Measurements from ENCODE around the gene KIF16B.

The KIF16B gene

DNA sequence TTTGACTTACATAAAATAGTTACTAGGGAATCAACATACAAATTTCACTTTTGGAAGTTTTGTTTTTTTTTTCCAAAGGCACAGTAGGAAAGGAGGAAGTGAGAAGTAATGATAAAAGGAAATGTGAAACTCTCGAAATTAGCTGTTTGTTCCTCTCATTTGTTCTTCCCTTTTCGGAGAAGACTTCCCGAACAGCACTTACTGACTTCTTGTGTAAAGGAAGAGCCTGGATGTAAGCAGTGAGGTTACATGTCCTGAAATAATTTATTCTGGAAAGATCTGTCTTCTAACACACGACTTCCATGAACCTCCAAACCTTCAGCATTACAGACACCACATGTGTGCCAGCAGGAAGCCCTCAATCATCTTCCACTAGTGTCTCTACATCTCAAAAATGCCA lies 59.1 kb downstream of the KIF16B start:
- TF ChIP-seq SPI1 (IDR thresholded peaks at IDR 0.05; ENCODE audit: borderline replicate concordance, low read depth): peak; percentile 41; the same call in 1 of the 2 replicates
- TF ChIP-seq, protein P1, sequence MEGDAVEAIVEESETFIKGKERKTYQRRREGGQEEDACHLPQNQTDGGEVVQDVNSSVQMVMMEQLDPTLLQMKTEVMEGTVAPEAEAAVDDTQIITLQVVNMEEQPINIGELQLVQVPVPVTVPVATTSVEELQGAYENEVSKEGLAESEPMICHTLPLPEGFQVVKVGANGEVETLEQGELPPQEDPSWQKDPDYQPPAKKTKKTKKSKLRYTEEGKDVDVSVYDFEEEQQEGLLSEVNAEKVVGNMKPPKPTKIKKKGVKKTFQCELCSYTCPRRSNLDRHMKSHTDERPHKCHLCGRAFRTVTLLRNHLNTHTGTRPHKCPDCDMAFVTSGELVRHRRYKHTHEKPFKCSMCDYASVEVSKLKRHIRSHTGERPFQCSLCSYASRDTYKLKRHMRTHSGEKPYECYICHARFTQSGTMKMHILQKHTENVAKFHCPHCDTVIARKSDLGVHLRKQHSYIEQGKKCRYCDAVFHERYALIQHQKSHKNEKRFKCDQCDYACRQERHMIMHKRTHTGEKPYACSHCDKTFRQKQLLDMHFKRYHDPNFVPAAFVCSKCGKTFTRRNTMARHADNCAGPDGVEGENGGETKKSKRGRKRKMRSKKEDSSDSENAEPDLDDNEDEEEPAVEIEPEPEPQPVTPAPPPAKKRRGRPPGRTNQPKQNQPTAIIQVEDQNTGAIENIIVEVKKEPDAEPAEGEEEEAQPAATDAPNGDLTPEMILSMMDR (IDR thresholded peaks at IDR 0.05; ENCODE audit: insufficient read depth, low read length): no peak
- TF ChIP-seq GABPA (IDR thresholded peaks at IDR 0.05; ENCODE audit: low read depth): no peak
- TF ChIP-seq, protein P2, sequence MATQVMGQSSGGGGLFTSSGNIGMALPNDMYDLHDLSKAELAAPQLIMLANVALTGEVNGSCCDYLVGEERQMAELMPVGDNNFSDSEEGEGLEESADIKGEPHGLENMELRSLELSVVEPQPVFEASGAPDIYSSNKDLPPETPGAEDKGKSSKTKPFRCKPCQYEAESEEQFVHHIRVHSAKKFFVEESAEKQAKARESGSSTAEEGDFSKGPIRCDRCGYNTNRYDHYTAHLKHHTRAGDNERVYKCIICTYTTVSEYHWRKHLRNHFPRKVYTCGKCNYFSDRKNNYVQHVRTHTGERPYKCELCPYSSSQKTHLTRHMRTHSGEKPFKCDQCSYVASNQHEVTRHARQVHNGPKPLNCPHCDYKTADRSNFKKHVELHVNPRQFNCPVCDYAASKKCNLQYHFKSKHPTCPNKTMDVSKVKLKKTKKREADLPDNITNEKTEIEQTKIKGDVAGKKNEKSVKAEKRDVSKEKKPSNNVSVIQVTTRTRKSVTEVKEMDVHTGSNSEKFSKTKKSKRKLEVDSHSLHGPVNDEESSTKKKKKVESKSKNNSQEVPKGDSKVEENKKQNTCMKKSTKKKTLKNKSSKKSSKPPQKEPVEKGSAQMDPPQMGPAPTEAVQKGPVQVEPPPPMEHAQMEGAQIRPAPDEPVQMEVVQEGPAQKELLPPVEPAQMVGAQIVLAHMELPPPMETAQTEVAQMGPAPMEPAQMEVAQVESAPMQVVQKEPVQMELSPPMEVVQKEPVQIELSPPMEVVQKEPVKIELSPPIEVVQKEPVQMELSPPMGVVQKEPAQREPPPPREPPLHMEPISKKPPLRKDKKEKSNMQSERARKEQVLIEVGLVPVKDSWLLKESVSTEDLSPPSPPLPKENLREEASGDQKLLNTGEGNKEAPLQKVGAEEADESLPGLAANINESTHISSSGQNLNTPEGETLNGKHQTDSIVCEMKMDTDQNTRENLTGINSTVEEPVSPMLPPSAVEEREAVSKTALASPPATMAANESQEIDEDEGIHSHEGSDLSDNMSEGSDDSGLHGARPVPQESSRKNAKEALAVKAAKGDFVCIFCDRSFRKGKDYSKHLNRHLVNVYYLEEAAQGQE (IDR thresholded peaks at IDR 0.05; ENCODE audit: insufficient replicate concordance, low read depth): no peak
- no peak for TF ChIP-seq POLR2AphosphoS5 (IDR thresholded peaks at IDR 0.05; ENCODE audit: low read depth)
- no peak for DNase-seq (ENCODE audit: low read depth in 1 of 2, low spot score in 1 of 2)
- Histone ChIP-seq H3K4me3 (replicated peaks; ENCODE audit: insufficient read depth, low read length) (no peak overlapping the region), H3K27me3 (ENCODE audit: insufficient read depth, poor library complexity, severe bottlenecking) (no peaks in the 10 kb centered on the region), H3K27ac (replicated peaks) (no peak overlapping the region)

DNA sequence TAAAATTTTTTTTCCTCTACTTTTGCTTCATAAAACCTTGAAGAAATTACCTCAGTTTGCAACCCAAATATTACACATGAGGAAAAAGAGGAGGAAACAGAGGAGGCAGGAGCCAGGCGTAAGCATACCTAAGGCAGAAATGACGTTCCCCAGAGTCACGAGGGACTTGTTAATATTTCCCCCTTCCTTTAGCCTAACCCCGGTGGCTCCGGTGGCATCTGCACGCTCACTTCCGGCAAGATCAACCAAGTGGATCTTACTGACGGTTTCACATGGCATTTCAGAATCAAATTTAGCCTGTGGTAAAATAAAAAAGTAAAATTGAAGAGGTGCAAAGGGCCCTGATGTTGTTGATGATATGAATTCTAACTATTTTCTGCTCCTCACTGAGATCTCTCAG lies 67.4 kb downstream of the KIF16B start:
- H3K27ac ChIP-seq (replicated peaks): no peak overlapping the region
- no peak overlapping the region for H3K4me3 ChIP-seq (replicated peaks; ENCODE audit: insufficient read depth, low read length)
- no peak for TF ChIP-seq SPI1 (IDR thresholded peaks at IDR 0.05; ENCODE audit: borderline replicate concordance, low read depth)
- no peak for TF ChIP-seq GABPA (IDR thresholded peaks at IDR 0.05; ENCODE audit: low read depth)
- TF ChIP-seq, protein P2 (IDR thresholded peaks at IDR 0.05; ENCODE audit: insufficient replicate concordance, low read depth): no peak
- TF ChIP-seq POLR2AphosphoS5 (IDR thresholded peaks at IDR 0.05; ENCODE audit: low read depth): no peak
- TF ChIP-seq, protein P1 (IDR thresholded peaks at IDR 0.05; ENCODE audit: insufficient read depth, low read length): no peak
- no peaks in the 10 kb centered on the region for H3K27me3 ChIP-seq (ENCODE audit: insufficient read depth, poor library complexity, severe bottlenecking)
- no peak for DNase-seq (ENCODE audit: low read depth in 1 of 2, low spot score in 1 of 2)

DNA sequence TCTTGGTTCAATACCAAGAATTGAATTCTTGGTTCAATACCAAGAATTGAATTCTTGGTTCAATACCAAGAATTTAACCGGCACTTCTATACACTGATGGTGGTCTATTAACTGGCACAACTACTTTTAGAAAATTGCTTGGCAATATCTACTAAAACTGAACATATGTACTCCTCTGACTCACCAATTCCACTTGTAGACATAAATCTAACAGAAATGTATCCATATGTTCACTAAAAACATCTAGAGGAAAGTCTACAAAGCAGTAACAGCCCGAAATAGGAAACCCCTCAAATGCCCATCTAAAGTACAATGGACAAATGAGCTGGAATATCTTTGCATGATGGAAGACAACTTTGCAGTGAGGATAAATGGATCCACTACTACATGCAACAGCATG lies 71.9 kb downstream of the KIF16B start:
- Histone ChIP-seq H3K4me3 (replicated peaks; ENCODE audit: insufficient read depth, low read length) (no peak overlapping the region), H3K27me3 (ENCODE audit: insufficient read depth, poor library complexity, severe bottlenecking) (no peaks in the 10 kb centered on the region), H3K27ac (replicated peaks) (no peak overlapping the region)
- DNase-seq (ENCODE audit: low read depth in 1 of 2, low spot score in 1 of 2): no peak
- TF ChIP-seq SPI1 (IDR thresholded peaks at IDR 0.05; ENCODE audit: borderline replicate concordance, low read depth) (no peak), POLR2AphosphoS5 (IDR thresholded peaks at IDR 0.05; ENCODE audit: low read depth) (no peak), GABPA (IDR thresholded peaks at IDR 0.05; ENCODE audit: low read depth) (no peak)
- TF ChIP-seq, protein P2 (IDR thresholded peaks at IDR 0.05; ENCODE audit: insufficient replicate concordance, low read depth): no peak
- TF ChIP-seq, protein P1 (IDR thresholded peaks at IDR 0.05; ENCODE audit: insufficient read depth, low read length): no peak
